GM21515 (cell line): ENCODE results near the gene NECAB2.

ENCODE experiments used
- ATAC-seq: cut with Tn5 transposase; IDR thresholded peaks from one replicate; pipeline ENCODE4 v1.9.1; 2021; ENCODE audit not compliant: unreplicated experiment

The NECAB2 gene

GRCh38 chr16:84042879-84043485 is 74.9 kb downstream of the NECAB2 start:
- ATAC-seq, result no peak

DNA sequence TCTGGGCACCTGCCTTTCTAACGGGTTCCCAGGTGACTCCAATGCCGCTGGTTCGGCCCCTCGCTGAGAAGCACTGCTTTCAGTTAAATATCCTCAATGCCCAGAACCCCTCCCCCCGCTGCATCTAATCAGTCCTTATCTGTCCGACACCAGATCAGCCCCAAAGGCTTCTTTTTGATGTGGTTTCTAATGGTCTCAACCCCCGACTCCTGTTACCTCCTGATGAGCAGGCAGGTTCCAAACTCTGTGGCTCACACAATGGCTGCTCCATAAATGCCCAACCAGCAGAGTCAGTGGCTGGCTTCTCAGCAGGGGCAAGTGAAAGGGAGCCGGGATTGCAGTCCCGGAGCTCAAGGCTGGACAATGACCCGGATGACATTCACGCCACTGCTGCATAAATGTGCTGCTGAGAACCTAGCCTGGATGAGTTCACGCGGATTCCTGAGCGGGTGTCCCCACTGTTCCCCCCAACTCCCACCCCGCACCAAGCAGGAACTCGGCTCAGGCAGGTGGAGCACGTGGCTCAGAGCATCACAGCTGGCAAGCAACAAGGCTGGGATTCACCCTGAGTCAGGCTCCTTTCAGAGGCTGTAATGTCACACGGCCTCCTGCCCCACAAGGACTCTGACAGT is 75.6 kb downstream of the NECAB2 start:
- ATAC-seq, result no peak

DNA sequence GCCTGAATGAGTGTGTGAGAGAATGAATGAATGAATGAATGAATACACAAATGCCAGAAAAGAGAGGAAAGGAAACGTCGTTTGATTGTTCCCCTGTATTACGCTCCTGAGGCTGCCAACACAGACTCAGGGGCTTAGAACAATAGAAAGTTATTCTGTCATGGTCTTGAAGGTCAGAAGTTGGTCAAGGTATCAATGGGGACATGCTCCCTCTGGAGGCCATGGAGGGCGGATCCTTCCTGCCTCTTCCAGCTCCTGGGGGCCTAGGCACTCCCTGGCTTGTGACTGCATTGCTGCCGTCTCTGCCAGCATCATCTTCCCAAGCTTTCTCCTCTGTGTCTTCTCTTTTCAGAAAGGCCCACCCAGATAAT is 76.1 kb downstream of the NECAB2 start:
- no peak for ATAC-seq

DNA sequence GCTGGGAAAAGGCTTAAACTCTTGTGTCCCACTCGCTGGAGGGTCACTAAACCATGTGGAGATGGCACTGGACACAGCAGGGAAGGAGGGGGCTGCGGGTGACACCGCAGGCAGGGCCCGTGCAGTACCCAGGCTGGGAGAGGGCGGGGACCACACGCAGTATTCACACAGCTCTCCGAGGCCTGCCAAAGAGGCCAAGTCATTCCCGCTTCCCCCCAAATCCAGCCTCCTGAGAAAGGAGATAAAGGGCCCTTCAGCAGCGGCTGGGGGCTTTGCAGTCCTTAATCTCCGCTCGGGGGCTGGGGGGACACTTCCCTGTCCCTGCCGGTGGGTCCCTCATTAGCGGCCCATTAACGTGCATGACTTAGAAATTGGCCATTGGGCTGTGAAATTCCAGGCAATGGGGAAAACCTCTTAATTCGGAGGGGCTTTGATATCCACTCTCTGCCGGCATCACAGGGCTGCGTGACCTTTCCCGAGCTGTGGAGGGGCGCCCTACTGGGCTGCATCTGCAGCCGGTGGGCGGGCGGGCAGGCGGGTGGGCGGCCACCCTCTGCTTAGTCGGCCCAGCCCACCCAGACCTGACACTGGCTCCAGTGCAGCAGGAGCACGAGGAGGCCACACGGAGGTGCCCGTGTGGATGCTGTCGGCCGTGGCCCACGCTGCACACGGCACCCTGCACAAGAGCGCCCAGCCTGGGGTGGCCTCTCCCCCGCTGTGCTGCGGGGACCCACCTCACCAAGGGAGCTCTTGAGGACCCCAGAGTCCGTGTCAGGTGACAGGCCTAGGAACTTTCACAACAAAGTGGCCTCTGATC is 77.2 kb downstream of the NECAB2 start:
- ATAC-seq, result no peak

DNA sequence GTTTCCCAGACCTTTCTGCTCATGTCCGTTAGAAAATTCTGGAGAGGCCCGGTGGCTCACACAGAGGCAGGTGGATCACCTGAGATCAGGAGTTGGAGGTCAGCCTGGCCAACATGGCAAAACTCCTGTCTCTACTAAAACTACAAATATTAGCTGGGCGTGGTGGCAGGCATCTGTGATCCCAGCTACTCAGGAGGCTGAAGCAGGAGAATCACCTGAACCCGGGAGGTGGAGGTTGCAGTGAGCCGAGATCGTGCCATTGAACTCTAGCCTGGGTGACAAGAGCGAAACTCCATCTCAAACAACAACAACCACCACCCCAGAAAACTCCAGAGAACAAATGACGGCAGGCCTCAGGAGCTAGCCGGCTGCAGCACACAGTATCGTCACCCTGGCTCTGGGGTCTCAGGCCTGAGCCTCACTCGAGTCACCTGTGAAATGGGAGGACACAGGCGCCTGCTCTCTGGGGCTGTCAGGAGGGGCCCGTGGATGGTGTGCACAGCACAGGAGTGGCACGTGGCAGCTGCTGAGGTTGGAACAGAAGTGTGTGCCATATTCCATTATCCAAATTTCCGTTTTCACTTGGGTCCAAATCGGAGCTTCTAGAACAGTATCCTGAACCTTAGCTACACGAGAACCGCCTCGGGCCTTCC is 77.9 kb downstream of the NECAB2 start:
- no peak for ATAC-seq

GRCh38 chr16:84047206-84047605 is 79.2 kb downstream of the NECAB2 start:
- no peak for ATAC-seq

GRCh38 chr16:84047626-84048025 is 79.6 kb downstream of the NECAB2 start:
- no peak for ATAC-seq

DNA sequence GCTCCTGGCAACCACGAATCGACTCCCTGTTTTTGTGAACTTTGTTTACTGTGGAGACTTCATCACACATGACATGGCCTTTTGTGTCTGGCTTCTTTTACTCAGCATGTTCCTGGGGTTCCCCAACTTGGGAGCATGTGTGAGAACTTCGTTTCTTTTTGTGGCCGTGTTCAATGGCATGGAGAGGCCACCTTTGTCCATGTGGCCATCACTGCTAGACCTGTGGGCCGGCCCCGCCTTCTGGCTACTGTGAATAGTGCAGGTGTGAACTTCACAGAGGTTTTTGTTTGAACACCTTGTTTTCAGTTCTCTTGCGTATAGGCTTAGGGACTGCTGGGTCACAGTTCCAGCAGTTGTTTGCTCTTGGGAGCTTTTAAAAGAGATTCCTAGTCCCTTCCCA is 80.2 kb downstream of the NECAB2 start:
- ATAC-seq, result no peak

DNA sequence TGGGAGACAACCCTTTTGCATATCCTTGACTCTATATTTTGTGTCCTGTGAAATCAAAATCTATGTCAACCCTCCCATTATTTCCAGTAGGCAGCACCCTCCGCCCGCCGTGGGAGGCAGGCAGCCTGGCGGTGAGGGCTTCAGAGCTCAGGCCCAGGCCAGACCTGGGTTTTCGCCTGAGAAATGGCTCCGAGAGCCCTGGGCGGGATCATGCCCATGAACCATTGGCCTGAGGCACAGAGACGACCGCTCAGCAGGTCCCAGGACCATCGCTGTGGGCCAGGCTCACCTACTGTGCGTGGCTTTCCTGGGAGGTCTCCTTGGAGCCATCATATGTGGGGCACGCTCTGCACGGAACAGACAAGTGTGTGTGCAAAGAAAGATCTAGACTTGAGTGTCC is 80.8 kb downstream of the NECAB2 start:
- ATAC-seq, result no peak

DNA sequence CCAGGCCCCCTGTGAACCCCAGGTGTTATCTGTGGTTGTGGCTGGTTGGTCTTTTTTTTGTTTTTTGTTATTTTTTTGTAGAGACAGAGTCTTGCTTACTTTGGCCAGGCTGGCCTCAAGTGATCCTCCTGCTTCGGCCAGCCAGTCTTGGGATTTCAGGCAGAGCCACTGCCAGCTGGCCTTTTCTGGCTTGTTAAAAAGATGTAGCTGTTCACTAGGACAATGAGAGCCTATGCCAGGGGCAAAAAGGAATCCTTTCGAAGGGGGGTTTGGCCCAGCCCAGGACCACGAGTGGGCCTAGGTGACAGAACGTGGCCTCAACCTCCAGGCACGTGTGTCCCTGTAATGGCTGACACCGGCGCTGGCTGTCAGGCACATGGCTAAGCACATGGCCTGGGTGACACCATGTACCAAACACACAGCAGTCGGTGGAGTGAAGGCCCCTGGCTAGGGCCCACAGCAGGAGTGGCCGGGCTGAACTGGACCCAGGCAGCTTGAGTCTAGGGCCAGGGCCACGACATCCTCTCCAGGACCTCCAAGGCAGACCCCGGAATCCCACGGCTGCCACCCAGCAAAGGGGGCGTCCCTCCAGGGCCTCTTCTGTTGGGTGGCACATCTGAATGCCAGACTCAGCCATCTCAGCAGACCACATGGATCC is 81.5 kb downstream of the NECAB2 start:
- no peak for ATAC-seq

DNA sequence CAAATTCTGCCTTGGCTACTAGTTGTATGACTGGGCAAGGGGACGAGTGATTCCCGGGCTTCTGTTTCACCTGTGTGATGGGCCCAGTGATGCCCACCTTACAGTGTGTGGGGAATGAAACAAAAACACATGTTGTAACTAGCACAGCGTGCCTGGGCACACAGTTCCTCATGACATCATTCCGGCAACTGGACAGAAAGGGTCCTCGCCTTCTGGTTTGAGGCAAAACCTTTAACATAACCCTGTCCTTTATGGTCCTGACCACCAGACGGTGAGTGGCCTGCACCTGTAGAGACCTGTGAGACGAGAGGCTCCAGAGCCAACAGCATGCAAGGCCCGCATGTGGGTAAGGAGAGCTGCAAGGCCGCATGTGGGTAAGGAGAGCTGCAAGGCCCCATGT is 82.3 kb downstream of the NECAB2 start:
- ATAC-seq, result no peak

GRCh38 chr16:84052071-84052622 is 84.1 kb downstream of the NECAB2 start:
- no peak for ATAC-seq
